Measurements from ENCODE around the gene PCDHA12. TPM values are rescaled to one million over a fixed set of nuclear protein-coding genes. Genes with fewer than 3 reads are reported as not detected.

Gene PCDHA12
- 2.6 to 3.4 TPM (median 3.0 TPM) in 5 replicates for total RNA-seq (2022; extraction: Qiagen RNA extraction)

GRCh38 chr5:140875085-140876065 is at the start of gene PCDHA12:
Gene PCDHA12 (plus strand): TSS chr5:140875308. CDS start chr5:140875473, 165 bp downstream.

GRCh38 chr5:140827704-140828361 is 47.3 kb upstream of the PCDHA12 start, which contains the start of gene PCDHA6:
Gene PCDHA6 (plus strand): TSS chr5:140827960. CDS start chr5:140828092, 132 bp downstream.

GRCh38 chr5:140833993-140834392 is 41.1 kb upstream of the PCDHA12 start, which contains the start of gene PCDHA7:
Gene PCDHA7 (plus strand): TSS chr5:140834269. CDS start chr5:140834384, 115 bp downstream.

GRCh38 chr5:140840978-140841962 is 33.8 kb upstream of the PCDHA12 start, which contains the start of gene PCDHA8:
Gene PCDHA8 (plus strand): TSS chr5:140841187. CDS start chr5:140841322, 135 bp downstream.

GRCh38 chr5:140848139-140849102 is 26.7 kb upstream of the PCDHA12 start, which contains the start of gene PCDHA9:
Gene PCDHA9 (plus strand): TSS chr5:140848382. CDS start chr5:140848496, 114 bp downstream.

GRCh38 chr5:140855772-140856674 is 19.1 kb upstream of the PCDHA12 start, which contains the start of gene PCDHA10:
Gene PCDHA10 (plus strand): TSS chr5:140855897. CDS start chr5:140856049, 152 bp downstream.

GRCh38 chr5:140868721-140869554 is 6.2 kb upstream of the PCDHA12 start, which contains the start of gene PCDHA11:
Gene PCDHA11 (plus strand): TSS chr5:140868957. CDS start chr5:140869104, 147 bp downstream.

GRCh38 chr5:140881889-140882590 is 6.9 kb downstream of the PCDHA12 start, which contains the start of gene PCDHA13:
Gene PCDHA13 (plus strand): TSS chr5:140882124. CDS start chr5:140882269, 145 bp downstream.

GRCh38 chr5:140925806-140926442 is 50.8 kb downstream of the PCDHA12 start, which contains the start of gene PCDHAC1:
Gene PCDHAC1 (plus strand): TSS chr5:140926299. CDS start chr5:140926893, 594 bp downstream.

Other genes with a start within 250 kb of the PCDHA12 start
- 4.2 to 5.3 TPM (median 4.5 TPM) in 5 replicates for gene CD14, start 242.1 kb upstream of the PCDHA12 start, total RNA-seq (2022; extraction: Qiagen RNA extraction)
- 11.6 to 17.6 TPM (median 14.7 TPM) in 5 replicates for gene TMCO6, start 235.9 kb upstream of the PCDHA12 start, total RNA-seq (2022; extraction: Qiagen RNA extraction)
- 101 to 133 TPM (median 119 TPM) in 5 replicates for gene NDUFA2, start 227.7 kb upstream of the PCDHA12 start, total RNA-seq (2022; extraction: Qiagen RNA extraction)
- 83.4 to 125 TPM (median 91.1 TPM) in 5 replicates for gene IK, start 227.5 kb upstream of the PCDHA12 start, total RNA-seq (2022; extraction: Qiagen RNA extraction)
- 27.6 to 30.9 TPM (median 29.4 TPM) in 5 replicates for gene WDR55, start 210.4 kb upstream of the PCDHA12 start, total RNA-seq (2022; extraction: Qiagen RNA extraction)
- gene DND1, start 201.7 kb upstream of the PCDHA12 start, total RNA-seq (2022; extraction: Qiagen RNA extraction) = 0.44 to 1.0 TPM (median 0.92 TPM) in 5 replicates
- 75.2 to 87.0 TPM (median 79.6 TPM) in 5 replicates for gene HARS1, start 183.9 kb upstream of the PCDHA12 start, total RNA-seq (2022; extraction: Qiagen RNA extraction)
- 33.5 to 42.3 TPM (median 40.2 TPM) in 5 replicates for gene HARS2, start 183.9 kb upstream of the PCDHA12 start, total RNA-seq (2022; extraction: Qiagen RNA extraction)
- gene ZMAT2, start 174.9 kb upstream of the PCDHA12 start, total RNA-seq (2022; extraction: Qiagen RNA extraction) = 80.9 to 136 TPM (median 89.0 TPM) in 5 replicates
- gene PCDHA1, start 89.2 kb upstream of the PCDHA12 start, total RNA-seq (2022; extraction: Qiagen RNA extraction) = 0.10 to 0.27 TPM (median 0.19 TPM) in 5 replicates
- 0.05 to 0.08 TPM (median 0.05 TPM) in 4 of 5 replicates, not detected in the other for gene PCDHA2, start 80.5 kb upstream of the PCDHA12 start, total RNA-seq (2022; extraction: Qiagen RNA extraction)
- gene PCDHA3, start 74.3 kb upstream of the PCDHA12 start, total RNA-seq (2022; extraction: Qiagen RNA extraction) = 0.88 to 1.1 TPM (median 0.96 TPM) in 5 replicates
- 1.5 to 2.2 TPM (median 1.6 TPM) in 5 replicates for gene PCDHA4, start 68.2 kb upstream of the PCDHA12 start, total RNA-seq (2022; extraction: Qiagen RNA extraction)
- 0.47 to 0.79 TPM (median 0.70 TPM) in 5 replicates for gene PCDHA5, start 53.7 kb upstream of the PCDHA12 start, total RNA-seq (2022; extraction: Qiagen RNA extraction)
- gene PCDHA6, start 47.3 kb upstream of the PCDHA12 start, total RNA-seq (2022; extraction: Qiagen RNA extraction) = 0.03 to 0.07 TPM (median 0.05 TPM) in 4 of 5 replicates, not detected in the other
- gene PCDHA7, start 41.0 kb upstream of the PCDHA12 start, total RNA-seq (2022; extraction: Qiagen RNA extraction) = 0.06 to 0.15 TPM (median 0.12 TPM) in 5 replicates
- gene PCDHA8, start 34.1 kb upstream of the PCDHA12 start, total RNA-seq (2022; extraction: Qiagen RNA extraction) = 0.02 to 0.13 TPM (median 0.05 TPM) in 5 replicates
- gene PCDHA9, start 26.9 kb upstream of the PCDHA12 start, total RNA-seq (2022; extraction: Qiagen RNA extraction) = 0.01 TPM in 1 of 5 replicates, not detected in the others
- gene PCDHA10, start 19.4 kb upstream of the PCDHA12 start, total RNA-seq (2022; extraction: Qiagen RNA extraction) = 0.01 to 0.02 TPM (median 0.02 TPM) in 3 of 5 replicates, not detected in the others
- gene PCDHA11, start 6.4 kb upstream of the PCDHA12 start, total RNA-seq (2022; extraction: Qiagen RNA extraction) = 0.08 to 0.40 TPM (median 0.10 TPM) in 5 replicates
- 0.05 to 0.20 TPM (median 0.06 TPM) in 3 of 5 replicates, not detected in the others for gene PCDHA13, start 6.8 kb downstream of the PCDHA12 start, total RNA-seq (2022; extraction: Qiagen RNA extraction)
- gene PCDHAC1, start 51.0 kb downstream of the PCDHA12 start, total RNA-seq (2022; extraction: Qiagen RNA extraction) = 1.3 to 1.9 TPM (median 1.7 TPM) in 5 replicates
- gene PCDHAC2, start 91.2 kb downstream of the PCDHA12 start, total RNA-seq (2022; extraction: Qiagen RNA extraction) = 2.9 to 3.6 TPM (median 3.2 TPM) in 5 replicates
- not detected in 5 replicates for gene PCDHB1, start 176.1 kb downstream of the PCDHA12 start, total RNA-seq (2022; extraction: Qiagen RNA extraction)
- gene PCDHB2, start 219.3 kb downstream of the PCDHA12 start, total RNA-seq (2022; extraction: Qiagen RNA extraction) = 3.1 to 6.7 TPM (median 3.8 TPM) in 5 replicates
- 0.06 to 1.8 TPM (median 0.06 TPM) in 3 of 5 replicates, not detected in the others for gene PCDHB3, start 225.2 kb downstream of the PCDHA12 start, total RNA-seq (2022; extraction: Qiagen RNA extraction)
- gene PCDHB4, start 246.5 kb downstream of the PCDHA12 start, total RNA-seq (2022; extraction: Qiagen RNA extraction) = 0.06 to 0.12 TPM (median 0.07 TPM) in 4 of 5 replicates, not detected in the other

Measured in A549 treated with CORT108297 at 1 μM for 4 hours (cell line).